Stimulated activated CD4-positive, alpha-beta T cell treated with anti-CD3 and anti-CD28 coated beads, Interleukin-12 subunit alpha, Interleukin-12 subunit beta, amount 100 ng/mL, for 4 hours (primary cell): ENCODE measurements around the gene ICAM1.

ENCODE experiments used
- DNase-seq: peaks from one replicate; pipeline ENCODE4 v3.0.0-alpha.2; 2020

ICAM1 gene

DNA sequence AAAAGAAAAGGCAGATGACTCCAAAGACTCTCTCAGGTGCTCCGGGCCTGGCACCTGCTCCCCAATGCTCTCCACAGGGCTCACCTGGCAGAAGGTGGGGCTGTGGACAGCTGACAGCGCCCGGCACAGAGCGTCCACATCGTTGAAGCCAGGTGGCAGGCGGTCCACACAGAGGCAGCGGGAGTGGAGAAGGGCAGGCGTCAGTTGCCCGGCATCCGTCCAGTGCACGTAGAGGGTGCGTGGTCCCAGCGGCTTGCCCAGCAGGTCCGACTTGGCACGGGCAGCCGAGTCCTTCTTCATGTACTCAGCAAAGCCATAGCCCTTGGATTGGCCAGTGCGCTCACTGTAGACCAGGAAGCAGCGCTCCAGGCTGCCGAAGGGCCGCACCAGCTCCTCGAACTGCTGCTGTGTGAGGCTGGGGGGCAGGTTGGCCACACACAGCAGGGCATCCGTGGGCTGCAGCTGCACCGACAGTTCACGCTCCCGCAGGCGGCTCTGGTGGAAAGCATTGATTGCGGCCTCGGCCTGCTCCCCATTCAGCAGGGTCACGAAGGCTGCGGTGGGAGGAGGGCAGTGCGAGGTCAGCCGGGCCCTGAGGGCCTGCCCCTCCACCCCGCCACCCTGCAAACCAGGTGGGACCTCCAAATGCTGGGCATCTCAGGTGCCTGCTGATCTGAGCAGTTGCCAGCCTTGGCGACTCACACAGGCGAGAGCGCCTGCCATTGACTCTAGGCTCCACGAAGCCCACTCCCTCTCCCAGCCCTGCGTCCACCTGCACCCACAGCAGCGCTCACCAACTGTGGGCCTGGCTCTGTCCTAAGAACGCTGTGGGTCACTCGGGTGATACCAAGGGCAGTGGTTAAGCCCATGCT is 57.9 kb downstream of the ICAM1 start:
- DNase-seq, result no peak

DNA sequence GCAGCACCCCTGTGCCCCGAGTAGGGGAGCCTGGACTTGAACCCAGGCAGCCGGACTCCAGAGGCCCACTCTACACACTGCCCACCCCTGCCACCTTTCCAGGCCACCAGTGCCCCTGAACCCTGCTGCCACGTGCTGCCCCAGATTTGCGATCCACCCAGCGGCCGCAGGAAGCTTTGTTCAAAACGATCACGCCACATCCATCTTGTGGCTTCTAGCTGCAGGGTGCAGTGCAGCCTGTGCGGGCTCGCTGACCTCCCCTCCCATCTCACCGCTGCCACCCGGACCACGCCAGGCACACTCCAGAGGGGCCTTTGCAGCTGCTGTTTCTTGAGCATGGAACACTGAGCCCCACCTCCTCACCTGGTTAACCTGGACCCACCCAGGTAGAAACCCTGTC is 58.6 kb downstream of the ICAM1 start:
- DNase-seq, result no peak

DNA sequence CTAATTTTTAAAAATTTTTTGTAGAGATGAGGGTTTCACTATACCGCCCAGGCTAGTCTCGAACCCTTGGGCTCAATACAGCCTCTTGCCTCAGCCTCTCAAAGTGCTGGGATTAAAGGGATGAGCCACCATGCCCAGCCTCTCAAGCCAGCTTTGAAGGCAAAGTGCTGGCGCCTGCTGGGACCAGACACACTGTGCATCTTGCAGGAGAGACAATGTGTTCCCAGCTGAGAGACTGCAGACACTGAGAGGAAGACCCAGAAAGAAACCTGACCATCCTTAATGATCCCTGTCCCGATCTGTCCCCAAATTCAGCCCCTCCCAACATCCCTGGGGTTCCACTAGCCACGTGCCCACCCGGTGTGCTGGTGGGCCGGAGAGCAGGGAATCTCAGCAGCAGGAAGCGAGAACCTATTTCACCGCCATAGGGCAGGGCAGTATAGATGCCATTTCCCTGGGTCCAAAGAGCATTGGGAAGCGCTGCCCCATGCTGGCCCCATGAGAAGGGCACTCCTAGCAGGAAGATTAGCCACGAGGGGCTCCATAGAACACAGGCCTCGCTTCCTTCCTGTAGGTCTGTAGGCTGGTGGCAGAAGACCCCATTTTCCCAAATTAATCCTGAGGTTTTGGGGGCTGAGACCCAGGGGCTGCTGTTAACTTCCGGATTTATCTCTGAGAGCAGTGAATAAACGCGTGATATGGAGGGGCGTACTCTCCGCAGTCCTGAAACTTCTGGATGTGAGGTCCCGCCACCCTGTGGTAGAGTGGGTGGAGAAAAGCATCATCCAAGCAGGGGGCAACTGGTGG is 61.4 kb downstream of the ICAM1 start:
- DNase-seq, result no peak

GRCh38 chr19:10332965-10333757 is 62.2 kb downstream of the ICAM1 start, which contains the start of gene RAVER1:
RAVER1 (minus strand) TSS chr19:10333529; CDS start chr19:10333507, 22 bp downstream.
- DNase-seq, result peak; percentile 97

DNA sequence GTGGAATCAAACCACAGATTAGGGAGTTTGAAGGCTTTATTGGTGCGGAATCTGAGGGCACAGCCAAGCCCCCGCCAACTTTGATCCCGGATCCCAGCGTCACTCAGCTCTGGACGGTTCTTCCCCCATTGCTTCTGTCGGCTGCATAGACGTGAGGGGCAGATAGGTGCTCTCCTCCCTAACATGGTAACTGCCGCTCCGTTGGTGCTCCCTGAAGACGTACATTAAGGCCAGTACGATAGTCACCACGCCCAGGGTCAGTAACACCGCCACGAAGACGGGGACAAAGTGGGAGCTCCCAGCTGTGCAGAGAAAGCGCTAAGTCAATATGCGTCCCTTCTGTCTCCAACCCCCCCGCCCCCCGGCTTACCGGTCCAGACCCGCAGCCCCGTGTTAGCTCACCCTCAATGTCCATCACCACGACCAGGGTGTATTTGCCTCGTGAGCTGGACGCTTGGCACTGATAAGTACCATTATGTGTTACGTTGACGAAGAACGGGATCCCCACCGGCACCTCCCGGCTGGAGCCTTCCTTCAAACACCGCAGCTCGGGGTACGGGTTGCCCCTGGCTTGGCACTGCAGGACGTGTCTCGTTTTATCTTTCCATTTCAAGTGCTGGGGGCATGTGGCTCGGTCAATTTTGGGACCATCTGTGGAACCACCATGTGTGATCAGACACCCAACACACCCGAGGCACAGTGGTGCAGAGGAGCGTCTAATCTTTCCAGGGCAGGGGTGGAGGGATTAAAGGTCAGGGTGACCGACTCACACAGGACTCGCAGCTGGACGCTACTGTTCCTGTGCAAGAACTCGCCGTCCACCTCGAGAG is 63.1 kb downstream of the ICAM1 start:
- no peak for DNase-seq

DNA sequence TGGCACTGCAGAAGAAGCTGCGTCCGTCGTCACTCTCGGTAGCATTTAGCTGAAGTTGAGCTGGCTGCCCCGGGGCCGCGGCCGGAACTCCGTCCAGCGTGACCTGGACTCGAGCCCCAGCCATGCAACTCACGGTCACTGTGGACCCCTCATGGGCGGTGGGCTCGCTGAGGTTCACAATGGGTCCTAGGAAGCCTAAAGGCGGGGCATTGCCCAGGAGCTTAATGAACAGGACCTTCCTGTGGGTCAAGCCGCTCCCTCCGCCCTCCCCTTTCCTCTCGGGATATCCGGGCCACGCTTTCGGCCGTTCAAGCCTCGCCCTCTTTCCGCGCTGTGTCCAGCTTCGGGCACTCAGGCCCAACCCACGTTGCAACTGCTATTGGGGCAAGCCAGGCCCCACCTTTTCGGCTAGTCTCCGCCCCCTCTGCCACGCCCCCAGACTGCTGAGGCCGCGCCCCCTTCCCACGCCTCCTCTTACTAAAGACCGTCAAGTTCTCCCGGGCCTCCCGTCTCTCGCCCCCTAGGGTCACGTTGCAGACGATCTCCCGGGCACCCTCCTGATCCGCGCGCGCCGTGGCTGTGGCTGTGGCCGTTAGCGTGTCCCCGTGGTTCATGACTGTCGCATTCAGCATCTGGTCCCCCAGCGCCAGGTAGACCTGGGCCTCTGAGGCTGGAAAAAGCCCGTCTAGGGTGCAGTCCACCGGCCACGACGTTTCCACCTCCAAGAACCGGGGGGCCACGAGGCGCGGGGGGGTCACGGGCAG is 63.9 kb downstream of the ICAM1 start:
- peak; percentile 41 for DNase-seq

GRCh38 chr19:10335352-10335985 is 64.5 kb downstream of the ICAM1 start:
- DNase-seq, result no peak
